ENCODE data around the gene DTL.
"Not testable (repeated sequence)": the region's sequence is repeated elsewhere in the genome, so short reads cannot be mapped to it uniquely, and the experiment has no call there.

Gene DTL

GRCh38 chr1:212020975-212021374, 14.6 kb upstream of the DTL start:
- Histone ChIP-seq H3K4me3 (ENCODE audit: low read length) (no peak overlapping the region), H3K4me1 (ENCODE audit: insufficient read depth, low read length) (no peaks in the 10 kb centered on the region), H3K36me3 (ENCODE audit: insufficient read depth, low read length) (peaks cover 33% of the 10 kb centered on the region), H3K9me3 (ENCODE audit: low read length) (peaks cover 9% of the 10 kb centered on the region), H3K27me3 (ENCODE audit: insufficient read depth, low read length) (no peaks in the 10 kb centered on the region), H2AFZ (ENCODE audit: low read depth, low read length) (no peak overlapping the region)

- H3K4me3 ChIP-seq (ENCODE audit: low read length), result no peak overlapping the region
- no peaks in the 10 kb centered on the region for H3K4me1 ChIP-seq (ENCODE audit: insufficient read depth, low read length)
- peaks cover 9% of the 10 kb centered on the region for H3K9me3 ChIP-seq (ENCODE audit: low read length)
- H3K36me3 ChIP-seq (ENCODE audit: insufficient read depth, low read length), result peaks cover 27% of the 10 kb centered on the region
- H3K27me3 ChIP-seq (ENCODE audit: insufficient read depth, low read length), result no peaks in the 10 kb centered on the region
- no peak overlapping the region for H2AFZ ChIP-seq (ENCODE audit: low read depth, low read length)
Measured at GRCh38 chr1:212021563-212021962, 14.0 kb upstream of the DTL start.

- not testable (repeated sequence) for H3K4me1 ChIP-seq (ENCODE audit: insufficient read depth, low read length)
- peaks cover 19% of the 10 kb centered on the region for H3K36me3 ChIP-seq (ENCODE audit: insufficient read depth, low read length)
Measured at GRCh38 chr1:212022908-212023307, 12.6 kb upstream of the DTL start.

GRCh38 chr1:212024469-212025149, 10.9 kb upstream of the DTL start:
- H3K4me3 ChIP-seq (ENCODE audit: low read length), result no peak overlapping the region
- no peaks in the 10 kb centered on the region for H3K4me1 ChIP-seq (ENCODE audit: insufficient read depth, low read length)
- H3K27me3 ChIP-seq (ENCODE audit: insufficient read depth, low read length), result no peaks in the 10 kb centered on the region
- H2AFZ ChIP-seq (ENCODE audit: low read depth, low read length), result no peak overlapping the region
- peaks cover 14% of the 10 kb centered on the region for H3K36me3 ChIP-seq (ENCODE audit: insufficient read depth, low read length)
- peaks cover 9% of the 10 kb centered on the region for H3K9me3 ChIP-seq (ENCODE audit: low read length)

More at GRCh38 chr1:212022908-212023307, 12.6 kb upstream of the DTL start:
- H3K27me3 ChIP-seq (ENCODE audit: insufficient read depth, low read length); H3K9me3 ChIP-seq (ENCODE audit: low read length); H3K4me3 ChIP-seq (ENCODE audit: low read length); H2AFZ ChIP-seq (ENCODE audit: low read depth, low read length): not testable (repeated sequence)

- not testable (repeated sequence) for H3K36me3 ChIP-seq (ENCODE audit: insufficient read depth, low read length); H3K27me3 ChIP-seq (ENCODE audit: insufficient read depth, low read length); H3K4me1 ChIP-seq (ENCODE audit: insufficient read depth, low read length); H2AFZ ChIP-seq (ENCODE audit: low read depth, low read length); H3K4me3 ChIP-seq (ENCODE audit: low read length); H3K9me3 ChIP-seq (ENCODE audit: low read length)
Measured at GRCh38 chr1:212027727-212028126, 7.8 kb upstream of the DTL start.

GRCh38 chr1:212030936-212031528, 4.5 kb upstream of the DTL start:
- Histone ChIP-seq H3K36me3 (ENCODE audit: insufficient read depth, low read length) (peaks cover 2% of the 10 kb centered on the region), H3K4me3 (ENCODE audit: low read length) (no peak overlapping the region), H3K27me3 (ENCODE audit: insufficient read depth, low read length) (no peaks in the 10 kb centered on the region), H2AFZ (ENCODE audit: low read depth, low read length) (no peak overlapping the region), H3K9me3 (ENCODE audit: low read length) (no peaks in the 10 kb centered on the region), H3K4me1 (ENCODE audit: insufficient read depth, low read length) (peaks cover 9% of the 10 kb centered on the region)

- Histone ChIP-seq H3K27me3 (ENCODE audit: insufficient read depth, low read length) (no peaks in the 10 kb centered on the region), H3K4me3 (ENCODE audit: low read length) (peak overlapping the region; percentile 66), H3K9me3 (ENCODE audit: low read length) (no peaks in the 10 kb centered on the region), H2AFZ (ENCODE audit: low read depth, low read length) (no peak overlapping the region), H3K4me1 (ENCODE audit: insufficient read depth, low read length) (peaks cover 22% of the 10 kb centered on the region), H3K36me3 (ENCODE audit: insufficient read depth, low read length) (peaks cover 11% of the 10 kb centered on the region)
Measured at GRCh38 chr1:212034516-212035122, 929 bp upstream of the DTL start.

- Histone ChIP-seq H3K4me3 (ENCODE audit: low read length) (peak overlapping the region; percentile 66), H3K4me1 (ENCODE audit: insufficient read depth, low read length) (peaks cover 18% of the 10 kb centered on the region), H3K9me3 (ENCODE audit: low read length) (peaks cover 4% of the 10 kb centered on the region), H2AFZ (ENCODE audit: low read depth, low read length) (peak overlapping the region; percentile 100), H3K27me3 (ENCODE audit: insufficient read depth, low read length) (no peaks in the 10 kb centered on the region), H3K36me3 (ENCODE audit: insufficient read depth, low read length) (peaks cover 23% of the 10 kb centered on the region)
Measured at GRCh38 chr1:212035835-212036605, 472 bp downstream of the DTL start.

- Histone ChIP-seq H2AFZ (ENCODE audit: low read depth, low read length) (no peak overlapping the region), H3K4me1 (ENCODE audit: insufficient read depth, low read length) (peaks cover 13% of the 10 kb centered on the region), H3K27me3 (ENCODE audit: insufficient read depth, low read length) (no peaks in the 10 kb centered on the region), H3K4me3 (ENCODE audit: low read length) (no peak overlapping the region), H3K36me3 (ENCODE audit: insufficient read depth, low read length) (peaks cover 28% of the 10 kb centered on the region), H3K9me3 (ENCODE audit: low read length) (peaks cover 4% of the 10 kb centered on the region)
Measured at GRCh38 chr1:212037900-212038299, 2.4 kb downstream of the DTL start.

GRCh38 chr1:212039622-212040021, 4.1 kb downstream of the DTL start:
- peaks cover 37% of the 10 kb centered on the region for H3K36me3 ChIP-seq (ENCODE audit: insufficient read depth, low read length)
- H2AFZ ChIP-seq (ENCODE audit: low read depth, low read length), result no peak overlapping the region
- peaks cover 4% of the 10 kb centered on the region for H3K9me3 ChIP-seq (ENCODE audit: low read length)
- no peaks in the 10 kb centered on the region for H3K27me3 ChIP-seq (ENCODE audit: insufficient read depth, low read length)
- peaks cover 13% of the 10 kb centered on the region for H3K4me1 ChIP-seq (ENCODE audit: insufficient read depth, low read length)
- no peak overlapping the region for H3K4me3 ChIP-seq (ENCODE audit: low read length)

GRCh38 chr1:212040629-212041412, 5.3 kb downstream of the DTL start:
- Histone ChIP-seq H3K27me3 (ENCODE audit: insufficient read depth, low read length) (no peaks in the 10 kb centered on the region), H2AFZ (ENCODE audit: low read depth, low read length) (no peak overlapping the region), H3K4me1 (ENCODE audit: insufficient read depth, low read length) (peaks cover 13% of the 10 kb centered on the region), H3K4me3 (ENCODE audit: low read length) (no peak overlapping the region), H3K9me3 (ENCODE audit: low read length) (peaks cover 4% of the 10 kb centered on the region), H3K36me3 (ENCODE audit: insufficient read depth, low read length) (peaks cover 49% of the 10 kb centered on the region)

GRCh38 chr1:212042436-212042835, 6.9 kb downstream of the DTL start:
- Histone ChIP-seq H3K4me3 (ENCODE audit: low read length) (no peak overlapping the region), H3K4me1 (ENCODE audit: insufficient read depth, low read length) (peaks cover 7% of the 10 kb centered on the region), H3K36me3 (ENCODE audit: insufficient read depth, low read length) (peaks cover 62% of the 10 kb centered on the region), H3K27me3 (ENCODE audit: insufficient read depth, low read length) (no peaks in the 10 kb centered on the region), H2AFZ (ENCODE audit: low read depth, low read length) (no peak overlapping the region), H3K9me3 (ENCODE audit: low read length) (peaks cover 4% of the 10 kb centered on the region)

Measured in neuron (in vitro differentiated cells).